NB4 (cell line): ENCODE results near the gene OPA3.

ENCODE experiments used
- DNase-seq: peaks from one replicate; pipeline ENCODE4 v3.0.0; 2010; ENCODE audit warnings: low read depth
- H3K4me3 ChIP-seq: one replicate; pipeline ENCODE4 v1.5.1; 2011; ENCODE audit warnings: mild to moderate bottlenecking, low read depth, low read length, moderate library complexity
- CTCF ChIP-seq: IDR thresholded peaks from one replicate; pipeline ENCODE4 v1.5.1; 2012; ENCODE audit warnings: low read depth, low read length
- MAX ChIP-seq: IDR thresholded peaks from 2 replicates; pipeline ENCODE4 v1.6.1; 2011; ENCODE audit warnings: low read depth, low read length
- MYC ChIP-seq: IDR thresholded peaks from 2 replicates; pipeline ENCODE4 v1.6.1; 2011; ENCODE audit warnings: low read depth, low read length
- POLR2A ChIP-seq: IDR thresholded peaks from 2 replicates; pipeline ENCODE4 v1.6.1; 2011; ENCODE audit warnings: mild to moderate bottlenecking; ENCODE audit not compliant: insufficient read length; ENCODE audit errors: extremely low read depth

OPA3 gene

GRCh38 chr19:45608948-45609347 lies 24.3 kb upstream of the OPA3 start:
- H3K4me3 ChIP-seq: no peak overlapping the region
- TF ChIP-seq MAX: no peak
- TF ChIP-seq CTCF: no peak
- no peak for TF ChIP-seq MYC
- TF ChIP-seq POLR2A: no peak
- DNase-seq: no peak

- TF ChIP-seq POLR2A (no peak), CTCF (peak; percentile 58), MAX (no peak; the same call in 1 of the 2 replicates), MYC (no peak)
- H3K4me3 ChIP-seq: no peak overlapping the region
Measured at GRCh38 chr19:45607071-45608029, 22.7 kb upstream of the OPA3 start.

GRCh38 chr19:45601524-45602374 lies 17.1 kb upstream of the OPA3 start, which contains the start of gene GPR4:
TSS of gene GPR4 (minus strand) at chr19:45602212. CDS start at chr19:45591866, 10,346 bp downstream.
- no peak within 1 kb of the TSS for H3K4me3 ChIP-seq
- no peak for TF ChIP-seq MAX
- no peak for TF ChIP-seq POLR2A
- TF ChIP-seq CTCF: no peak
- no peak for TF ChIP-seq MYC
- DNase-seq: no peak

More at GRCh38 chr19:45607071-45608029, 22.7 kb upstream of the OPA3 start:
- peak; percentile 50 for DNase-seq

GRCh38 chr19:45601115-45601514 lies 16.5 kb upstream of the OPA3 start:
- no peak for DNase-seq
- TF ChIP-seq MYC (no peak), CTCF (no peak), POLR2A (no peak), MAX (no peak)
- H3K4me3 ChIP-seq: no peak overlapping the region

- DNase-seq: no peak
- TF ChIP-seq MYC (no peak), CTCF (no peak), POLR2A (no peak), MAX (no peak)
- H3K4me3 ChIP-seq: no peak overlapping the region
Measured at GRCh38 chr19:45600340-45600885, 15.8 kb upstream of the OPA3 start.
